Activated CD8-positive, alpha-beta memory T cell treated with anti-CD3 and anti-CD28 coated beads for 36 hours (primary cell): Measurements from ENCODE around the gene CMTR1. TPM values are rescaled to one million over a fixed set of nuclear protein-coding genes. Genes with fewer than 3 reads are reported as not detected.

Experiments
- CTCF ChIA-PET: fragments of 350-600 bp; sonication (Branson Sonifier 250); formaldehyde crosslinking; loops from one replicate; lab custom pipeline; 2021; ENCODE audit warnings: antibody characterized with exemption; lab: Charles Lee
- POLR2A ChIA-PET: fragments of 350-600 bp; sonication (Branson Sonifier 250); formaldehyde crosslinking; loops from one replicate; lab custom pipeline; 2021; ENCODE audit warnings: antibody characterized with exemption; lab: Charles Lee
- total RNA-seq, 2 experiments: library from RNA; stranded (reverse); gene quantifications; one replicate each; pipeline ENCODE4 v1.2.3, GENCODE V29; 2021

Gene CMTR1
- total RNA-seq, 2 experiments from 2014 or later = 44.9 to 45.2 TPM

DNA sequence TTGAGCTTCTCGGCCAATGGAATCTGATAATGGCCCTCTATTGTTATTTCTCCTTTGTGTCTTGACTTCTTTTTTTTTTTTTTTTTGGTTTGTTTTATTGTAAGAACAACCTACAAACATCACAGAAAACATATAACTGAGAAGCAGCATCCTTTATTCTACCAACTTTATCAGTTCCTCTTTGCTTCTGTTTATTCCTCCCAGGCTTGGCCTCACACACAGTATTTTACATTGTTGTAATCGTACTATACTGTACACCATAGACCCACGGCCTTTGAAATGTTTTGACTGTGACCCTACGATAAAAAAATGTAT, 67.2 kb downstream of the CMTR1 start:
- ChIA-PET CTCF (interaction anchor here (0.7 to 7.2 kb wide), 5 partner anchors 8 to 97 kb away, joined by 3 to 42 read pairs (median 4); no protein-coding TSS in a partner anchor), POLR2A (interaction anchor here (0.6 to 5.7 kb wide), 3 partner anchors 16 to 892 kb away, joined by 4 to 37 read pairs (median 4); no protein-coding TSS in a partner anchor)

DNA sequence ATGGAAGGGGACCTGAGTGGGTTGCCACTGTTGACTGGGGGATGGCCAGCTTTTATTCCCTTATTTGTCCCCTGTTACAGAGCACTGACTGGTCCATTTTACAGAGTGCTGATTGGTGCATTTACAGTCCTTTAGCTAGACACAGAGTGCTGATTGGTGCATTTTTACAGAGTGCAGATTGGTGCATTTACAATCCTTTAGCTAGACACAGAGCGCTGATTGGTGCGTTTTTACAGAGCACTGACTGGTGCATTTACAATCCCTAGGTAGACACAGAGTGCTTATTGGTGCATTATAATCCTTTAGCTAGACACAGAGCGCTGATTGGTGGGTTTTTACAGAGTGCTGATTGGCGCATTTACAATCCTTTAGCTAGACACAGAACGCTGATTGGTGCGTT, 67.9 kb downstream of the CMTR1 start:
- POLR2A ChIA-PET = interaction anchor here (1.2 to 5.7 kb wide), 2 partner anchors 16 to 318 kb away, joined by 3 to 37 read pairs; partner anchors contain the start of gene ZFAND3
- CTCF ChIA-PET = interaction anchor here (0.8 to 7.2 kb wide), 5 partner anchors 8 to 47 kb away, joined by 3 to 42 read pairs (median 4); no protein-coding TSS in a partner anchor

DNA sequence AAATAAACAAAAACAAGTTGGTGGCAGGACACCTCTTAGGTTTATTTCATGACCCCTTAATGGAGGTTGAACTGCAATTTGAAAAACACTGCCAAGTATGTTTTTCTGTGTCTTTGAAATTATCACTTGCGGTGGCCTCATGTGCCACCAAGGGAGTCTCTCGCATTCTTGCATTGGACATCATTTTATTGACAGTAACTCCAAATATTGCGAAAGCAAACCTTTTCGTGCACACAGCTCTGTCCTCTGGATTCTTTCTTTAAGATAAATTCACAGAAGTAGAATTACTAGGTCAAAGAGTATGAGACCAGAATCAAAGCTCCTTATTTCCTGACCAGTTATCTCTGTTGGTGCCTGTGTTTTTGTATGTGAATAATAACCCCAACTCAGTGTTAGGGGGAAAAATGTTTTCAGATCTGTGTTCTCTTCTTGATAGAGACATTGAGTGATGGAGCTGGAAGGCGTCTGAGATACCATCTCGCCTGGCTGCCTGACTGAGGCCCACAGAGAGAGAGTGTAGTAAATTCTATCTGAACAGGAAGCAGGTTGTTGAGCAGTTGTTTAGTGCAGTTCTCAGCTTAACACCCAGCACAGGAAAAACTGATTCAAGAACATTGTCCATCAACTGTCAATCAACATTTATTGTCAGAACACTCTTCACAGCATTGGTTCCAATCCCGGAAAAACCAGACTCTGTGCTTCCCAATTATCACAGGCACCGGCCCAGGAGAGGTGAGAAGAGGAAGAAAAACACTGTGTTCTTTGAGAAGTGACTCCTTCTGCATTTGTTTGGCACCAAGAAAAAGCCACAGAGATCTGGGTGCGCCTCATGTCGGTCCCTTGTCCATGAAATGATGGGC, 68.8 kb downstream of the CMTR1 start:
- POLR2A ChIA-PET = interaction anchor here (0.5 to 5.7 kb wide), 6 partner anchors 10 to 317 kb away, joined by 3 to 37 read pairs (median 3); partner anchors contain the start of gene ZFAND3
- CTCF ChIA-PET = interaction anchor here (1.3 to 7.2 kb wide), 4 partner anchors 9 to 16 kb away, joined by 4 to 42 read pairs (median 10); no protein-coding TSS in a partner anchor

DNA sequence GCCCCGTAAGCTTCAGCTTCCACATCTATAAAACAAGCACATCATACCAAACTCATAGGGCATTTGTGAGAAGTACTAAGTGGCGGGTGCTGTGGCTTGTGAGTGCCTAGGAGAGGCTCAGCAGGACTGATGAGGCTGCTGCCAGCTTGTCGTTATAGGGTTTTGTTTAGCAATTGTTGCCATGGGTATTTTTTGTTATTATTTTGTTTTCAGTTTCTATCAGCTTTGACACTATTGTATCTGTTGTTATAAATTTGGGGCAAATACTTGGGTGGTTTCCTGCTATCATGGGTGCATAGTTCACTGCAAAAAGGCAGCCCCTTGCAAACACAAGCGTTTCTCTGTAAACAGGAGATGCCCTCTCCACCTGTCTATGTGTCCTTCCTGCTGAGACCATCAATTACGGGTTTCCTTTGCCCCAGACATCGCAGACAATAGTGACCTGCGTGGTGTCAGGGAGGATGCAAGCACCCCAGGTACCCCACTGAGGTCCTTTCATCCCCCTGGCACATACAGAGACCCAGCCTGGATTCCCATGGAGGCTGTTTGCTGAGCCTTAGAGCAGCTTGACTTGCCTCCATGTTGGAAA, 69.8 kb downstream of the CMTR1 start:
- ChIA-PET POLR2A (interaction anchor here (1.3 to 5.7 kb wide), 2 partner anchors 11 to 14 kb away, joined by 3 to 37 read pairs; no protein-coding TSS in a partner anchor), CTCF (interaction anchor here (1.3 to 7.2 kb wide), 4 partner anchors 8 to 15 kb away, joined by 4 to 42 read pairs (median 10); no protein-coding TSS in a partner anchor)

DNA sequence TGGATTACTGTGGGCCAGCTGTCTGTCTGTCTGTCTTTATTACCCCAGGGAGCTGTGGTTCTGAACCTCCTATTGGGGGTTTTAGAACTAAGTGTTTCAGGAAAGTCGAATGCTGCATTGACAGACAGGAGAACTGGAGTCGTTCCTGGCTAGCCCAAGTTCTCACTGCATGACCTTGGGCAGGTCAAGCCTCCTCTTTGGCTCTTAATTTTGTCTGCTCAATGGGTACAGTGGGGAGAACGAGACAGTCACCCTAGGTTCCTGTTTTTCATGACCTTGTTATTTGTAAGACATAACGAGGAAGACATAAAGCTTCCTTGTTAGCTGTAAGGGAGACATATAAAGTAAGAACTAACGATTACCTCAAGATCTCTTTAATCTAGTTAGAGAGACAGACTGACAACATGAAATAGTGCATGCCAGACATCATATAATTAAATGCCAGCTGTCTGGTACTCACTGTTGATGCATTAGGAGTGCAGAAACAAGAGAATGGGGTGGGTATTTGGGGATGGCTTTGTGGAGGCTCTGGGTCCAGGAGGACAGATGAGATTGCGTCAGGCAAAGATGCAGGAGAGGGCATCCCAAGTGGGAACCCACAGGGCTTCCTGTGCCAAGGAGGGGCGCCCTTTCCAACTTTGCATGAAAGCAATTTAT, 70.4 kb downstream of the CMTR1 start:
- POLR2A ChIA-PET = interaction anchor here (0.6 to 5.7 kb wide), 2 partner anchors 13 to 17 kb away, joined by 4 to 37 read pairs; no protein-coding TSS in a partner anchor
- CTCF ChIA-PET = interaction anchor here (1.3 to 7.2 kb wide), 5 partner anchors 9 to 63 kb away, joined by 4 to 42 read pairs (median 7); no protein-coding TSS in a partner anchor

DNA sequence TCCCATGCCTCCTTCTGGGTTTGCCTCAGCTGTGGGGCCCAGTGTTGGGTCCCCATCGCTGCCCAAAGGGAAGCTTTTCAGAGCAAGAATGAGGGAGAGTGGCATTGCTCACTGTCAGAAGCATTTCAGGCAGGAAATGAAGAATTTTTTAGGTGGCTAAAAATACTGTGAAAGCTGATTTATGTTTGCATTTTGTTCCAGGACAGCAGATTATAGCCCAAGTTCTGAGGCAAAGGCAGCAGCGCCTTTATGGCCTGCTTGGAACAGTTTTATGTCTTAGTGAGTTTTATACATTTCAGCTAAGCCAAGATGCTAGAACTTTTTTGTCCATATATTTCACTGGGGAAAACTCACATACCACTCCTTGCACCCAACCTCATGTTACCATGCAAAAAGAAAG, 71.0 kb downstream of the CMTR1 start:
- POLR2A ChIA-PET = interaction anchor here (0.6 to 5.7 kb wide), 2 partner anchors 13 to 16 kb away, joined by 4 to 37 read pairs; no protein-coding TSS in a partner anchor
- CTCF ChIA-PET = interaction anchor here (1.2 to 7.2 kb wide), 4 partner anchors 9 to 62 kb away, joined by 4 to 42 read pairs (median 5); no protein-coding TSS in a partner anchor

DNA sequence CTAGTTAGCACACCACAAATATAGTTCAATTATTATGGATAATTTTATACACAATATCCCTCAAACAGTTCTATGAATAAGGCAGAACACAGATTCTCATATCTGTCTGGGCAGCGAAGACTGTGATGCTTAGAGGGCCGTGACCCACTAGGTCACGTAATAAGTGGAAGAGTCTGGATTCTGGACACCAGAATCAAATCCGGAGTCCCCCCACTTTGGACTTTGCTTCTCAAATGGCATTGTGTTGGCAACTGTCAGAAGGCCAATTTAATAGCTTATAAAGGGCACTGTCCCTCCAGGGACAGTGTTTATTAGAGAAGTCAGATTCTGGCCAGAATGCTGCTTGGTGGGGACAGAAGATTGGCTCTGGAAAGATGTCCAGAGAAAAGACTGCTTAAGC, 73.5 kb downstream of the CMTR1 start:
- CTCF ChIA-PET = interaction anchor here (0.9 to 7.2 kb wide), 5 partner anchors 8 to 59 kb away, joined by 3 to 42 read pairs (median 4); no protein-coding TSS in a partner anchor

DNA sequence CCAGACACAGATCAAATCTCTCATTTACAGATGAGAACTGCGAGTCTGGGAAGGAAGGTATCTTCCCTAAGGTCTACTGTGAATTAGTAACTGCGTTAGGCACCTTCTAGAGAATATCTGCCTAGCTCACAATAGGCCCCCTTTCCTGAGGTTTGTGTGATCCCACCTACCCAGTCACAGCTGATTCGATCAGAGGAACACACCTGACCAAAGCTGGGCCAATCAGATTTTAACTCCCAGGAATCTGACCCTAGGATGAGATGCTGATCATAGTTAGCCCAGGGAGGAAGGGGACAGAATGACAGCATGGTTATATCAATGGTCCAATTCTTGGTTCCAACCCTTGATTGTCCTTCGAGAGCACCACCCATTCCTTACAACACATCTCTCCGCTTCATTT, 74.1 kb downstream of the CMTR1 start:
- ChIA-PET POLR2A (no interaction called here), CTCF (interaction anchor here (0.9 to 1.6 kb wide), 3 partner anchors 12 to 59 kb away, joined by 3 to 10 read pairs (median 4); no protein-coding TSS in a partner anchor)

More for the DNA sequence above, 73.5 kb downstream of the CMTR1 start:
- POLR2A ChIA-PET = no interaction called here

DNA sequence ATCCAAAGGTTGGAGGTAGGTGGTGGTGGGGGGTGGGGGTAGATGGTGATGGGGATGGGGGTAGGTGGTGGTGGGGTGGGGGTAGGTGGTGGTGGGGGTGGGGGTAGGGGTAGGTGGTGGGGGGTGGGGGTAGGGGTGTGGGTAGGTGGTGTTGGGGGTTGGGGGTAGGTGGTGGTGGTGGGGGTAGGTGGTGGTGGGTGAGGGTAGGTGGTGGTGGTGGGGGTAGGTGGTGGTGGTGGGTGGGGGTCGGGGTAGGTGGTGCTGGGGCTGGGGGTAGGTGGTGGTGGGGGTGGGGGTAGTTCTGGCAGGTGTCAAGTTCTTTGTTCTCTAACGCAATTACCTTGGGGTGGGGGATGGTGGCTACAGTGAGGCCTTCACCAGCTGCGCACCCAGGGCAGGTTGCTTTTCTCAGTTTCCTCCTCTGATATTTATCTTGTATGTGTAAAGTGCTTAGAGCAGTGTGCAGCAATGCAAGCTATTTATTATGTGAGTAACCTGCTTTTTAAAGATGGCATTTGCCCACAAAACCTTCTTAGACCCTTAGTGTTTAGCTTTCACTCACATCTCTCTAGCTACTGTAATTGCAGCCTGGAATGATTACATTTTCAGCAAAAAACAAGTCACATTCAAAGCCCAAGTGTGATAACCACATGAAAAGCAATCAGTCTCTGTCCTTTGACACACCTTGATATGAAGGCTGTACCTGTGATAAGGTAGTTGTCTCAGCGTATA, 74.8 kb downstream of the CMTR1 start:
- ChIA-PET POLR2A (interaction anchor here (0.8 to 1.4 kb wide), 3 partner anchors 9 to 16 kb away, joined by 3 to 9 read pairs (median 6); no protein-coding TSS in a partner anchor), CTCF (interaction anchor here (1.0 to 2.2 kb wide), 5 partner anchors 8 to 58 kb away, joined by 3 to 10 read pairs (median 3); no protein-coding TSS in a partner anchor)

DNA sequence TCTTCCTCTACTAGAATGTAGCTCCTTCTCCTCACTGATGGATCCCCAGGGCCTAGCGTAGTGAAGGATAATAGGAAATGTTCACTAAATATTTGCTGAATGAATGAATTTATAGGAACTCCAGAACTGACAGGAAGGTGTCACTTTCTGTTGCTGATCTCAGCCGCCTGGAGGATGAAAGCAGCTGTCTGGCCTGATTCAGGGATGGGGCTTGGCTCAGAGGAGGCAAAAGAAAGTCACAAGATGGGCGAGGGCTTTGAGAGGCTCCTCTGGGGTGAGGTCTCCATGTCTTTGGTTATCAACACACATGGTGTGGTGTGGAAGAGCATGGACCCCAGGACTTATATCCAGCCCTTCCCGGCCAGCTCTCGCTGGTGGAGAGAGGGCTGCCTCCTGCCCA, 78.2 kb downstream of the CMTR1 start:
- POLR2A ChIA-PET = no interaction called here
- CTCF ChIA-PET = interaction anchor here (0.9 to 1.3 kb wide), 2 partner anchors 10 to 20 kb away, joined by 3 to 4 read pairs; no protein-coding TSS in a partner anchor

DNA sequence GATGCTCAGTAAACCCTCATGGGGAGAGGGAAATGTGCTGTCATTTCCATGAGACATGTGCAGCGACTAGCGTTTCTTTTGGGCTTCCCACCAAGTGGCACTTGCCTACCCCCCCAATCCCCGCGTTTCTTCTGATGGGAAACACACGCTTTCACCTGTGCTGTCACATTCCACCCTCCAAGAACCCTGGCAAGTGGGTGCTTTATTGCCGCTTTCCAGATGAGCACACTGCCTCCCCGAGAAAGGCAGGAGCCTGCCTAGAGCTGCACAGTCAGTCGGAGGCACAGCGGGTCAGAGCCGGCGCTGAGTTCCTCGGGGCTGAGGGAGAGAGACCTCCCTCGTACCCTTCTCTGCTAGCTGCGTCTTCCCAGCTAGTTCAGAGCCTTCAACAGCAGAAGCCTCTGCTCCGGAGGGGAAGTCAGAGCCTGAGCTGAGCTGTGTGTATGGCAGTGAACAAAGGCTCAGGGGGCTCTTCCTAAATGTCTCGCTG, 78.9 kb downstream of the CMTR1 start:
- ChIA-PET CTCF (interaction anchor here (1.3 kb wide), 1 partner anchor 10 kb away, joined by 4 read pairs; no protein-coding TSS in a partner anchor), POLR2A (interaction anchor here (1.5 kb wide), 1 partner anchor 17 kb away, joined by 4 read pairs; no protein-coding TSS in a partner anchor)

DNA sequence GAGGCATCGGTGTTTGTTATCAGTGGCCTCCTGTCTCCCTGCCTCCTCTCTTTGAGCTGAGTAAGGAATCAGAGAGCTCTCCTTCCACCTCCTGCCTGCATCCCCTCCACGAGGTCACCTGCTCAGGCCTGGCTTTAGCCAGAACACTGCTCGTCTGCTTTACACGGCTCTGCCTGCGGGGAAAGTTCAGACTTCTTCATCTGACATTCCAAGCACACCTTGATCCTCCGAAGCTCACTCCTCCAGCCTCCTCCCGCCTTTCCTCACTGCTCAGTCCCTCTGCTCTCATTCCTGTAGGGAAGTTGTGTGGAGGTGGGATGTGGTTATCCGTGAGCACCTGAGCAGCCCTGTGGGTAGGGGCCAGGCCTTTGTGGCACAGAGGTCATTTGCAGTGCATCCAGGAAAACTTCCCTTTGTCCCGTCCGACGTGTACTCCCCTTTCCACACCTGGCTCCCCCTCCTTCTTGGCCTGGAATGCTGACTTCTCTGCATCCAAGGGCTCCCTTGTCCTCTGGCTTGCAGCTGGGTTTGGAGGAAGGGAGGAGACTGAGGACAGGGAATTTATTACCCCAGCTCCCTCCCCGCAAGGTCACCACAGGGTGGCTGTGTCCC, 79.5 kb downstream of the CMTR1 start:
- ChIA-PET CTCF (interaction anchor here (2.6 kb wide), 1 partner anchor 11 kb away, joined by 14 read pairs; the partner anchor contains the start of gene CCDC167), POLR2A (interaction anchor here (1.5 kb wide), 1 partner anchor 18 kb away, joined by 4 read pairs; no protein-coding TSS in a partner anchor)

DNA sequence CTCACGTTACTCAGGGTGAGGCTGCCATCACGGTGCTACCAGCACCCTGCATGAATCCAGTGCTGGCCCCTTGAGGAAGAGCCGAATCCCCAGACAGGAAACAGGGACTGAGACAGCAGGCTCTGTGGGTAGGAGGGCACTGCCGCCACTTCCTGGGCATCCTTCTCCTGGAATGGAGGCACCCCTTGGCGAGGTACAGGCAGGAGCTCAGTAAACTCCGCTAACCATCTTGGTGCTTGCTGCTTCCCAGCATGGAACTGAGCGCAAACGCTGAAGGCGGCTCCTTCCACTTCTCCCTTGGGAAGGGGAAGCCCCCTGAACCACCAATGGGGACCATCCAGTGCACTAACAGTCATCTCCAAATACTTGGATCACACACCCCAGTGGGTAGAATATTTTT, 80.1 kb downstream of the CMTR1 start:
- POLR2A ChIA-PET = interaction anchor here (1.5 kb wide), 1 partner anchor 18 kb away, joined by 4 read pairs; no protein-coding TSS in a partner anchor
- CTCF ChIA-PET = interaction anchor here (2.6 kb wide), 1 partner anchor 12 kb away, joined by 14 read pairs; the partner anchor contains the start of gene CCDC167

DNA sequence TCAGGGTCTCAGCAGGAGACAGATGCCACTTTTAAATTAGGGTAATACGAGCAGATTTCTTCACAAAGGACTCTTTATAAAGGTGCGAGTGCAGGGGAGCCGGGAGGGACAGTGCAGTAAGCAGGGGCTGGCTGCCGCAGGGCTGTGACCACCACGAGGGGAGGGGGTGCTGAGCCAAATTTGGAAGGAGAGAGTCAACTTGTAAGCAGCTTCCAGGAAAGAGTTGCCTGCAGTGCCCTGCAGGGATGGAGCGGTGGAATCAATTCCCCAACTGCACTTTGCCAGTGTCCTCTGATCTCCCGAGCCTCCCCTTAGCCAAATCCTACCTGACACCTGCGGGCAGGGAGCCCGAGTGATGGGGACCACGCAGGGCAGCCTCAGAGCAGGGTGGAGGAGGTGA, 80.6 kb downstream of the CMTR1 start:
- ChIA-PET CTCF (interaction anchor here (2.6 kb wide), 1 partner anchor 12 kb away, joined by 14 read pairs; the partner anchor contains the start of gene CCDC167), POLR2A (interaction anchor here (0.7 to 1.5 kb wide), 3 partner anchors 11 to 26 kb away, joined by 3 to 4 read pairs (median 3); no protein-coding TSS in a partner anchor)

DNA sequence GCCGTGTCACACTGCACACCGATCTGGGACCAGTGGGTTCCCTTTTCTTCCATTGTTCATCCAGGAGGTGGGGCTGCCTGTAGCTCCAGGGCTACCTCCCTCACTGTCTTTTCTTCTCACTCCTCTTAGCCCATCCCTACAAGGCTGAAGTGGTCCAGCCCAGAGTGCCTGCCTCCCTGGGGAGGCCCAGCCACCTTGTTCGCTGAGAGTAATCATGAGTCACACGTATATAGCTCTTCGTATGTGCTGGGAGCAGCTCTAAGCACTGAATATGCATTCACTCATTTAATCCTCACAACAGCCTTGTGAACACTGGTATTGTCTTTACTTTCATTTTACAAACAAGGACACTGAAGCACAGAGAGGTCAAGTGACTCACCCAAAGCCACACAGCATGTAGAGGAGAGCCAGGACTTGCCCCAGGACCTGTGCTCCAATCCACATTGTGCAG, 81.3 kb downstream of the CMTR1 start:
- POLR2A ChIA-PET = interaction anchor here (0.7 to 0.8 kb wide), 3 partner anchors 12 to 39 kb away, joined by 3 to 7 read pairs (median 3); no protein-coding TSS in a partner anchor
- CTCF ChIA-PET = interaction anchor here (0.8 to 2.6 kb wide), 3 partner anchors 8 to 27 kb away, joined by 3 to 14 read pairs (median 4); partner anchors contain the start of gene CCDC167

DNA sequence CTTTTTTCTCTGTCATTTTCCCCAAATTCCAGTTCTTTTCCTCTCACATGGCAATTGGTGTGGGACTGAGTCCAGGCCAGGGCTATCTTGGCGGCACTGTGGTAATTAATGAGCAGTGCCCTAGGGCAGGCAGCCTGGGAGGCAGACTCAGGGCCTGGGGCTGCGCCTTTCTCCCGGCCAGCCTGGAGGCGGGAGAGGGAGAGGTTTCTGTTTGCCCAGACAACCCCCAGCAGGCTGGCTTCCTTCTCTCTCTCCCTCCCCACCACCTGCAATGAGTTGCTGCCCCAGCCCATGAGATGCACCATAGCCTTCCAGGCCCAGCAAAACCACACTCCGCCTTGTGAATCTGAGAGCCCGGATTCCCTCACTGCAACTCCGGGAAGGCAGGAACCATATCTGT, 81.8 kb downstream of the CMTR1 start:
- CTCF ChIA-PET = interaction anchor here (0.8 to 2.9 kb wide), 4 partner anchors 9 to 27 kb away, joined by 3 to 14 read pairs (median 8); partner anchors contain the start of gene CCDC167
- POLR2A ChIA-PET = no interaction called here
